Measurements from ENCODE around the gene LXN.

Gene LXN

DNA sequence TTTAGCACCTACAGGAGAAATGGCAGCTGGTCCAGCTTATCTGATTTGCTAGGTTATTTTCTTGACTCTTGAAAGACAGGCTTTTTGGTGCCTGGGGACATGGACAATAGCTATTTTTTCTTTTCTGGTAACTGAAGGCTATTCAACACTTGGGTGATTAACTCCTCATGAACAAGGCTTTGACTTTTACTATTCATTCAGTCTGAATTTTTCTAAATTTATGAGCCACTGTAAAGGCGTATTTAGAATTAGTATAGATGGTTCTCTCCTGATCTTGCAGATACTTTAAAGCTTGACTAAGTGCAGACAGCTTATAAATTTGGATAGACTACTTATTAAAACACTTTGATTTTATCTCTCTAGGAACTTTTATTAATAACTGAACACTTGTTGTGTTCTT lies 46.6 kb downstream of the LXN start:
- H3K27ac ChIP-seq = no peak overlapping the region
- TF ChIP-seq, protein P1, sequence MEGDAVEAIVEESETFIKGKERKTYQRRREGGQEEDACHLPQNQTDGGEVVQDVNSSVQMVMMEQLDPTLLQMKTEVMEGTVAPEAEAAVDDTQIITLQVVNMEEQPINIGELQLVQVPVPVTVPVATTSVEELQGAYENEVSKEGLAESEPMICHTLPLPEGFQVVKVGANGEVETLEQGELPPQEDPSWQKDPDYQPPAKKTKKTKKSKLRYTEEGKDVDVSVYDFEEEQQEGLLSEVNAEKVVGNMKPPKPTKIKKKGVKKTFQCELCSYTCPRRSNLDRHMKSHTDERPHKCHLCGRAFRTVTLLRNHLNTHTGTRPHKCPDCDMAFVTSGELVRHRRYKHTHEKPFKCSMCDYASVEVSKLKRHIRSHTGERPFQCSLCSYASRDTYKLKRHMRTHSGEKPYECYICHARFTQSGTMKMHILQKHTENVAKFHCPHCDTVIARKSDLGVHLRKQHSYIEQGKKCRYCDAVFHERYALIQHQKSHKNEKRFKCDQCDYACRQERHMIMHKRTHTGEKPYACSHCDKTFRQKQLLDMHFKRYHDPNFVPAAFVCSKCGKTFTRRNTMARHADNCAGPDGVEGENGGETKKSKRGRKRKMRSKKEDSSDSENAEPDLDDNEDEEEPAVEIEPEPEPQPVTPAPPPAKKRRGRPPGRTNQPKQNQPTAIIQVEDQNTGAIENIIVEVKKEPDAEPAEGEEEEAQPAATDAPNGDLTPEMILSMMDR (conservative IDR thresholded peaks at IDR 0.05) = no peak

DNA sequence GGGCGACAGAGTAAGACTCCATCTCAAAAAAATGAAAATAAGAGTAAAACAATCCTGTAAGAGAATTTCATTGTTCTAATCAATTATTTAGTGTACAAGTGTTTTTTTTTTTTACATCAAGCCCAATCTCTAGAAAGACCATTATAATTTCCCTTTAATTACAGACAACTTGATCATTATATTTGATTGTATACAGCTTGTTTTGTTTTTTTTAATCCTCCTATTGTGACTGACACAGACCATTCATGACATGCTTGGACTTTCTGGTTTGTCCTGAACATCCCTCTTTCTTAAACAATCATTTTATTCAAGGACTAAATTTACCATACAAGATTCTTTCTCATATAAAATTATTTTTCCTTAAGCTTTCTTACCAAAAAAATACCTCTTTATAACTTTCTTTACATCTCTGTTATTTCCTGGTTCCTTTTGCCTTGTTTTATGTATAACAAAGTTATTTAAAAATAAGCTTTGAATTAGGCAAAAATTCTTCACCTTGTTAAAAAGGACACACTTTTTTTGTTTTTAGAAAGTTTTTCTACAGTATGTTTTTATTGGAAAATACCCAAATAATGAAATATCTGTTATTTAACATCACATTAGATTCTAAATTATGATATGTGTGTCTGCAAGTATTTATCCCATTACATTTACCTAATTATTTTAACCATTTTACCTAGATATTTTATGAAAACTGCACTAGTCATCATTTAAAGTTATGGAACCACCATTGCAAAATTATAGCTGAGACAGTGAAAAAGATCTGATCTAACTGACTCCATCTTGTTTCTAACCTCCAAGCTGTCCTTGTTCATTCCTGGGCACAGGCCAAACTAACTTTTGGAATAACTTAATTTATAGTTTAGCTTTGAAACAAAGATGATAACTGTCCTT lies 54.2 kb downstream of the LXN start:
- no peak overlapping the region for H3K27ac ChIP-seq
- TF ChIP-seq, protein P1 (conservative IDR thresholded peaks at IDR 0.05) = no peak

Data from VCaP (cell line).